Measurements from ENCODE around the gene MAP4K3. TPM values are rescaled to one million over a fixed set of nuclear protein-coding genes. Genes with fewer than 3 reads are reported as not detected.
A peak's percentile ranks its signal among the peaks of the same experiment; 100 is the strongest.

Gene MAP4K3
- total and polyA plus RNA-seq, 2 of the 4 experiments (the other 2 are of a cell fraction) = 13.2 to 32.6 TPM

- Histone ChIP-seq H3K4me3 (ENCODE audit: insufficient read depth, low read depth, low read length) (no peak overlapping the region), H2BK20ac (ENCODE audit: low read depth, low read length) (no peak overlapping the region), H3K23ac (ENCODE audit: low read depth, low read length) (no peak overlapping the region), H2AFZ (replicated peaks; ENCODE audit: low read length, poor library complexity) (no peak overlapping the region), H4K8ac (ENCODE audit: low read depth in 2 of 2, low read length in 2 of 2) (no peak overlapping the region), H3K56ac (ENCODE audit: extremely low read depth, insufficient read depth, low read length) (no peak overlapping the region), H3K9me1 (ENCODE audit: insufficient read depth, low read length) (peaks cover 5% of the 10 kb centered on the region), H3K4me1 (ENCODE audit: control insufficient read depth, insufficient read depth, low read length) (no peaks in the 10 kb centered on the region; the same call in 1 of the 2 replicates), H4K20me1 (ENCODE audit: insufficient read depth, low read length) (no peaks in the 10 kb centered on the region; the same call in 1 of the 2 replicates), H2BK120ac (ENCODE audit: low read depth, low read length) (no peak overlapping the region), H2BK5ac (ENCODE audit: low read depth, low read length, poor library complexity, severe bottlenecking) (no peak overlapping the region), H3K79me1 (ENCODE audit: low read depth in 1 of 2, low read length in 2 of 2) (peaks cover 8 to 9% of the 10 kb centered on the region in 2 experiments; a peak in 3 of 4 replicates), H3K18ac (ENCODE audit: low read depth, low read length) (no peak overlapping the region), H2AK9ac (replicated peaks; ENCODE audit: low read depth, low read length, poor library complexity) (no peak overlapping the region), H4K91ac (ENCODE audit: insufficient read depth, low read depth, low read length) (no peak overlapping the region), H3K9ac (ENCODE audit: low read depth, low read length) (no peak overlapping the region), H4K5ac (ENCODE audit: low read depth, low read length) (no peak overlapping the region), H2BK15ac (ENCODE audit: low read depth, low read length) (no peak overlapping the region), H2AK5ac (ENCODE audit: low read depth, low read length) (no peak overlapping the region), H3K4me2 (ENCODE audit: low read depth, low read length) (no peak overlapping the region), H3K14ac (replicated peaks; ENCODE audit: low read depth, low read length) (no peak overlapping the region), H3K4ac (ENCODE audit: low read depth, low read length) (no peak overlapping the region), H3K27me3 (ENCODE audit: control insufficient read depth, insufficient read depth, low read length) (no peaks in the 10 kb centered on the region), H3K9me3 (ENCODE audit: control insufficient read depth, insufficient read depth, low read length) (no peaks in the 10 kb centered on the region), H3K36me3 (ENCODE audit: control insufficient read depth, insufficient read depth, low read length) (peaks cover 7% of the 10 kb centered on the region), H3K27ac (ENCODE audit: insufficient read depth, low read length) (no peak overlapping the region)
- dilution Hi-C loops (cut with HindIII; ENCODE audit: low sequenced_read_pairs, unreplicated experiment) = no loop called here
- ATAC-seq (ENCODE audit: low read depth) (no peak), DNase-seq (no peak)
- no CpG with 5 or more reads among the region's 4 CpGs for WGBS, 2 experiments (ENCODE audit: extremely low coverage in 2 of 2, insufficient read length in 1 of 2)
- no TSS peak for BruUV-seq (replicated peaks)
- intact Hi-C loops (cut with micrococcal nuclease) = loop anchor here (10.0 kb wide), 1 partner anchor 130 kb away; the partner anchor contains the start of gene MAP4K3
- CTCF ChIA-PET = no interaction called here
- TF ChIP-seq ELK1 (IDR thresholded peaks at IDR 0.05; ENCODE audit: borderline replicate concordance, low read depth, low read length) = no peak
- TF ChIP-seq CEBPB (IDR thresholded peaks at IDR 0.05; ENCODE audit: low read depth, low read length) = peak; percentile 69
- POLR2A ChIA-PET (ENCODE audit: unreplicated experiment) = no interaction called here
- in situ Hi-C loops (cut with MboI; ENCODE audit: low sequenced_read_pairs) = no loop called here
Observed at GRCh38 chr2:39304729-39305128, 132.4 kb downstream of the MAP4K3 start.

Measured in IMR-90 (cell line).